Transverse colon (tissue), 4 donors: ENCODE measurements around the gene CES2.
A peak's percentile ranks its signal among the peaks of the same experiment; 100 is the strongest.
"Not testable (repeated sequence)": the region's sequence is repeated elsewhere in the genome, so short reads cannot be mapped to it uniquely, and the experiment has no call there.

Source experiments
- POLR2A ChIP-seq: fragments of 450-650 bp; IDR thresholded peaks from one replicate; pipeline ENCODE4 v1.6.1; 2016; ENCODE audit warnings: antibody characterized with exemption, mild to moderate bottlenecking, moderate library complexity
- POLR2AphosphoS5 ChIP-seq, 3 donors: sonication (generic); formaldehyde crosslinking; IDR thresholded peaks; one replicate each; pipeline ENCODE4 v1.6.1; 2016; ENCODE audit warnings: antibody characterized with exemption in 3 of 3
- TF ChIP-seq, protein P1 (sequence below), 5 experiments: fragments of 200-600 bp in 3 of 5; fragments of 450-650 bp in 2 of 5; sonication (generic) in 3 of 5; IDR thresholded peaks; 1 replicate in 2 of 5; 2 replicates in 3 of 5; pipeline ENCODE4 v1.5.1; 2016 to 2017; ENCODE audit warnings: antibody characterized with exemption in 5 of 5, inconsistent platforms in 3 of 5, mild to moderate bottlenecking in 2 of 5, moderate library complexity in 1 of 5

DNA sequence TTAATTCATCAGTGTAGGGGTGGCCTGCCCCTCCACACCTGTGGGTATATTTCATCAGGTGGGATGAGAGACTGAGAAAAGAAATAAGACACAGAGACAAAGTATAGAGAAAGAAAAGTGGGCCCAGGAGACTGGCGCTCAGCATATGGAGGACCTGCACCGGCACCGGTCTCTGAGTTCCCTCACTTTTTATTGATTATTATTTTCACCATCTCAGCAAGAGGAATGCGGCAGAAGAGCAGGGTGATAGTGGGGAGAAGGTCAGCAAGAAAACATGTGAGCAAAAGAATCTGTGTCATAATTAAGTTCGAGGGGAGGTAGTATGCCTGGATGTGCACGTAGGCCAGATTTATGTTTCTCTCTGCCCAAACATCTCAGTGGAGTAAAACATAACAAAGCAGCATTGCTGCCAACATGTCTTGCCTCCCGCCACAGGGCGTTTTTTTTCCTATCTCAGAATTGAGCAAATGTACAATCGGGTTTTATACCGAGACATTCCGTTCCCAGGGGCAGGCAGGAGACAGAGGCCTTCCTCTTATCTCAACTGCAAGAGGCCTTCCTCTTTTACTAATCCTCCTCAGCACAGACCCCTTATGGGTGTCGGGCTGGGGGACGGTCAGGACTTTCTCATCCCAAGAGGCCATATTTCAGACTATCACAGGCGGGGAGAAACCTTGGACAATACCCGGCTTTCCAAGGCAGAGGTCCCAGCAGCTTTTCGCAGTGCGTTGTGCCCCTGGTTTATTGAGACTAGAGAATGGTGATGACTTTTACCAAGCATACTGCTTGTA is 20.2 kb downstream of the CES2 start:
- TF ChIP-seq, protein P1, sequence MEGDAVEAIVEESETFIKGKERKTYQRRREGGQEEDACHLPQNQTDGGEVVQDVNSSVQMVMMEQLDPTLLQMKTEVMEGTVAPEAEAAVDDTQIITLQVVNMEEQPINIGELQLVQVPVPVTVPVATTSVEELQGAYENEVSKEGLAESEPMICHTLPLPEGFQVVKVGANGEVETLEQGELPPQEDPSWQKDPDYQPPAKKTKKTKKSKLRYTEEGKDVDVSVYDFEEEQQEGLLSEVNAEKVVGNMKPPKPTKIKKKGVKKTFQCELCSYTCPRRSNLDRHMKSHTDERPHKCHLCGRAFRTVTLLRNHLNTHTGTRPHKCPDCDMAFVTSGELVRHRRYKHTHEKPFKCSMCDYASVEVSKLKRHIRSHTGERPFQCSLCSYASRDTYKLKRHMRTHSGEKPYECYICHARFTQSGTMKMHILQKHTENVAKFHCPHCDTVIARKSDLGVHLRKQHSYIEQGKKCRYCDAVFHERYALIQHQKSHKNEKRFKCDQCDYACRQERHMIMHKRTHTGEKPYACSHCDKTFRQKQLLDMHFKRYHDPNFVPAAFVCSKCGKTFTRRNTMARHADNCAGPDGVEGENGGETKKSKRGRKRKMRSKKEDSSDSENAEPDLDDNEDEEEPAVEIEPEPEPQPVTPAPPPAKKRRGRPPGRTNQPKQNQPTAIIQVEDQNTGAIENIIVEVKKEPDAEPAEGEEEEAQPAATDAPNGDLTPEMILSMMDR (IDR thresholded peaks at IDR 0.05), result not testable (repeated sequence)
- not testable (repeated sequence) for TF ChIP-seq POLR2AphosphoS5 (IDR thresholded peaks at IDR 0.05)
- peak; percentile 15 for TF ChIP-seq POLR2A
